ENCODE measurements around the gene HTRA1.

The HTRA1 gene

GRCh38 chr10:122559228-122559627 lies 97.9 kb downstream of the HTRA1 start:
- no peak for DNase-seq

- no peak for DNase-seq
These were observed 99.0 kb downstream of the HTRA1 start, which contains the start of gene DMBT1 for GRCh38 chr10:122560279-122560804. Gene DMBT1 (plus strand): TSS chr10:122560754. CDS start chr10:122560771, 17 bp downstream.

- DNase-seq = no peak
These were observed 99.9 kb downstream of the HTRA1 start for GRCh38 chr10:122561212-122561611.

GRCh38 chr10:122561792-122562191 lies 100.4 kb downstream of the HTRA1 start:
- no peak for DNase-seq

All from NCI-H1105 (cell line).